ENCODE data around the gene RAD51B.

Gene RAD51B

DNA sequence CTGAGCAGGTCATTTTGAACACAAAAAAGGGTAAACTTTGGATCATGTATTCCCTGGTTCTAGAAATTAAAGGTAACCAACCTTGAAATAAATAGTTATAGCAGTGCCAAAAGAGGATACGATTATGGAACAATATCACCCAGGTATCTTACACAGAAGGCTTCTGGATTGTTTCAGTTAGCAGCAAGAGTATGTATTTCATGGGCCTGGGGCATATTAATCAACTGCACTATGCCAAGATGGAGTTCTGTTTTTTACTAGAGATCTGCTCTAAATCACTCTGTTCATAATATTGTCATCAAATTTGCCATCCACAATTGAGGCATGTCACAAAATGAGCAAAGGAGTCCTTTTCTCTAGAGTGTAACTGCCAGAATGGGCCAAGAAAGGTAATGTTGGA lies 357.1 kb downstream of the RAD51B start:
- H3K4me1 ChIP-seq (ENCODE audit: low read length) = no peaks in the 10 kb centered on the region
- no peaks in the 10 kb centered on the region for H3K9me2 ChIP-seq (replicated peaks; ENCODE audit: insufficient read depth, low read length)
- no peak overlapping the region for H3K9ac ChIP-seq (ENCODE audit: low read length)
- H3K4me2 ChIP-seq (ENCODE audit: low read depth, low read length) = no peak overlapping the region
- H3K4me3 ChIP-seq (ENCODE audit: low read length) = no peak overlapping the region
- TF ChIP-seq EZH2 (optimal IDR thresholded peaks at IDR 0.05; ENCODE audit: low read depth, low read length) (no peak), EZH2phosphoT487 (IDR thresholded peaks at IDR 0.05; ENCODE audit: low read length) (no peak)
- TF ChIP-seq, protein P1, sequence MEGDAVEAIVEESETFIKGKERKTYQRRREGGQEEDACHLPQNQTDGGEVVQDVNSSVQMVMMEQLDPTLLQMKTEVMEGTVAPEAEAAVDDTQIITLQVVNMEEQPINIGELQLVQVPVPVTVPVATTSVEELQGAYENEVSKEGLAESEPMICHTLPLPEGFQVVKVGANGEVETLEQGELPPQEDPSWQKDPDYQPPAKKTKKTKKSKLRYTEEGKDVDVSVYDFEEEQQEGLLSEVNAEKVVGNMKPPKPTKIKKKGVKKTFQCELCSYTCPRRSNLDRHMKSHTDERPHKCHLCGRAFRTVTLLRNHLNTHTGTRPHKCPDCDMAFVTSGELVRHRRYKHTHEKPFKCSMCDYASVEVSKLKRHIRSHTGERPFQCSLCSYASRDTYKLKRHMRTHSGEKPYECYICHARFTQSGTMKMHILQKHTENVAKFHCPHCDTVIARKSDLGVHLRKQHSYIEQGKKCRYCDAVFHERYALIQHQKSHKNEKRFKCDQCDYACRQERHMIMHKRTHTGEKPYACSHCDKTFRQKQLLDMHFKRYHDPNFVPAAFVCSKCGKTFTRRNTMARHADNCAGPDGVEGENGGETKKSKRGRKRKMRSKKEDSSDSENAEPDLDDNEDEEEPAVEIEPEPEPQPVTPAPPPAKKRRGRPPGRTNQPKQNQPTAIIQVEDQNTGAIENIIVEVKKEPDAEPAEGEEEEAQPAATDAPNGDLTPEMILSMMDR (IDR thresholded peaks at IDR 0.05; ENCODE audit: low read length) = no peak
- no peak overlapping the region for H2AFZ ChIP-seq (ENCODE audit: low read length)
- no peaks in the 10 kb centered on the region for H3F3A ChIP-seq (ENCODE audit: insufficient read depth, low read length)
- no peaks in the 10 kb centered on the region for H3K27me3 ChIP-seq (replicated peaks; ENCODE audit: insufficient read depth, low read length)
- H3K79me2 ChIP-seq (ENCODE audit: low read length) = no peaks in the 10 kb centered on the region
- no peak for DNase-seq
- no peak overlapping the region for H3K27ac ChIP-seq (ENCODE audit: low read length)
- no peaks in the 10 kb centered on the region for H3K9me3 ChIP-seq (replicated peaks; ENCODE audit: insufficient read depth, low read length)
- H3K36me3 ChIP-seq (replicated peaks; ENCODE audit: insufficient read depth, low read length) = no peaks in the 10 kb centered on the region
- no peaks in the 10 kb centered on the region for H4K20me1 ChIP-seq (ENCODE audit: insufficient read depth, low read length)

DNA sequence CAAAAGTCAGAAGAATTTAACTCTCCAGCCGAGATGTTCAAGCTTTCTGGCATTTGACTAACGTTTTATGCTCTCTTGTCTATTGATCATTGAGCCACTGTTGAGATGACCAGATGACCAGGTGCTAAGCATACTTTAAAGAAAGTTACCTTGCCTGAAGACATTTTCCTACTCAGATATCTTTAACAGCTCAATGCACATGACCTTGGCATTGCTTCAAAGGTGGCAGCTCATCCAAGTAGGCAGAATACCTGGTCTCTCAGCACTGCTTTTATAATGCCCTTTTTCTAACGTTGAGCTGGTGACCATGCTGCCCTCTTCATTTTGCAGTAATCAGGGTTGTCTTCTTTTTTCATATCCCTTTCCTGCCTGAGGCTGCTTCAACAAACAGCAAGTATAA lies 358.1 kb downstream of the RAD51B start:
- Histone ChIP-seq H3K36me3 (replicated peaks; ENCODE audit: insufficient read depth, low read length) (no peaks in the 10 kb centered on the region), H3F3A (ENCODE audit: insufficient read depth, low read length) (no peaks in the 10 kb centered on the region), H3K9ac (ENCODE audit: low read length) (no peak overlapping the region), H3K9me2 (replicated peaks; ENCODE audit: insufficient read depth, low read length) (no peaks in the 10 kb centered on the region), H2AFZ (ENCODE audit: low read length) (no peak overlapping the region), H3K4me3 (ENCODE audit: low read length) (no peak overlapping the region), H3K4me1 (ENCODE audit: low read length) (no peaks in the 10 kb centered on the region), H3K27ac (ENCODE audit: low read length) (no peak overlapping the region), H3K4me2 (ENCODE audit: low read depth, low read length) (no peak overlapping the region), H4K20me1 (ENCODE audit: insufficient read depth, low read length) (no peaks in the 10 kb centered on the region), H3K79me2 (ENCODE audit: low read length) (no peaks in the 10 kb centered on the region), H3K27me3 (replicated peaks; ENCODE audit: insufficient read depth, low read length) (no peaks in the 10 kb centered on the region), H3K9me3 (replicated peaks; ENCODE audit: insufficient read depth, low read length) (no peaks in the 10 kb centered on the region)
- TF ChIP-seq EZH2phosphoT487 (IDR thresholded peaks at IDR 0.05; ENCODE audit: low read length) = no peak
- TF ChIP-seq EZH2 (optimal IDR thresholded peaks at IDR 0.05; ENCODE audit: low read depth, low read length) = no peak
- TF ChIP-seq, protein P1 (IDR thresholded peaks at IDR 0.05; ENCODE audit: low read length) = no peak
- no peak for DNase-seq

DNA sequence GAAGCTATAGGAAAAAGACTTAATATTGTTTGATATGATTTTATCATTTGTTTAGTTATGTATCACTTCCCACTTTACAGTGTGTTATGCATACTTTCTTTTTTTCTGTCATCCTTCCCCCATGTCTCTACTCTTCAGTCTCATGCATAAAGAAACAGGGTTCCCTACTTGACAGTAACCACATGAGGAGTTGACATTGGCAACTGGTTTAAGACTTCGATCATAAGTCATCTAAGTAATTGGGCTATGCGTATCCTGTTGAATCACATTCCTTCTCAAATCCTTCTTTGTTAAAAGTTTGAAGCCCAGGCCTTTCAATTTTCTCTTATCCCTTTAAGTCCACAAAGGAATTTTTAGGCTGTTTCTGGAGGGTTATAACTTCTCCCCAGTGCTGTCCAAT lies 358.7 kb downstream of the RAD51B start:
- no peaks in the 10 kb centered on the region for H3K36me3 ChIP-seq (replicated peaks; ENCODE audit: insufficient read depth, low read length)
- H3K27me3 ChIP-seq (replicated peaks; ENCODE audit: insufficient read depth, low read length) = no peaks in the 10 kb centered on the region
- H3K4me1 ChIP-seq (ENCODE audit: low read length) = no peaks in the 10 kb centered on the region
- TF ChIP-seq, protein P1 (IDR thresholded peaks at IDR 0.05; ENCODE audit: low read length) = no peak
- TF ChIP-seq EZH2phosphoT487 (IDR thresholded peaks at IDR 0.05; ENCODE audit: low read length) = no peak
- H3K9me2 ChIP-seq (replicated peaks; ENCODE audit: insufficient read depth, low read length) = no peaks in the 10 kb centered on the region
- H4K20me1 ChIP-seq (ENCODE audit: insufficient read depth, low read length) = no peaks in the 10 kb centered on the region
- no peak overlapping the region for H2AFZ ChIP-seq (ENCODE audit: low read length)
- H3K9ac ChIP-seq (ENCODE audit: low read length) = no peak overlapping the region
- no peak for DNase-seq
- no peak overlapping the region for H3K4me2 ChIP-seq (ENCODE audit: low read depth, low read length)
- no peak overlapping the region for H3K27ac ChIP-seq (ENCODE audit: low read length)
- H3K9me3 ChIP-seq (replicated peaks; ENCODE audit: insufficient read depth, low read length) = no peaks in the 10 kb centered on the region
- no peak overlapping the region for H3K4me3 ChIP-seq (ENCODE audit: low read length)
- no peaks in the 10 kb centered on the region for H3K79me2 ChIP-seq (ENCODE audit: low read length)
- no peaks in the 10 kb centered on the region for H3F3A ChIP-seq (ENCODE audit: insufficient read depth, low read length)
